ENCODE results near the gene ZHX3.

The ZHX3 gene

GRCh38 chr20:41234546-41234945, 83.0 kb downstream of the ZHX3 start:
- ChIA-PET CTCF (interaction anchor here (1.3 to 3.5 kb wide), 4 partner anchors 11 to 103 kb away, joined by 3 to 12 read pairs (median 7); no protein-coding TSS in a partner anchor), POLR2A (interaction anchor here (0.5 kb wide), 1 partner anchor 118 kb away, joined by 3 read pairs; no protein-coding TSS in a partner anchor)
- Histone ChIP-seq H3K27ac (ENCODE audit: insufficient read depth in 1 of 2, low read depth in 1 of 2, low read length in 2 of 2, poor library complexity in 1 of 2, severe bottlenecking in 2 of 2) (no peak overlapping the region), H3K9me3 (ENCODE audit: control extremely low read depth in 1 of 5, control insufficient read depth in 4 of 5, insufficient read depth in 2 of 5, low read depth in 1 of 5, low read length in 4 of 5) (peaks cover 0 to 3% (median 0%) of the 10 kb centered on the region in 5 experiments), H3K27me3 (replicated peaks in 2 of 5; ENCODE audit: control insufficient read depth in 4 of 5, insufficient read depth in 5 of 5, low read length in 4 of 5) (peaks cover 0 to 7% (median 0%) of the 10 kb centered on the region in 5 experiments), H3K36me3 (ENCODE audit: control insufficient read depth in 4 of 4, insufficient read depth in 4 of 4, low read length in 3 of 4) (peaks cover 0 to 4% (median 1%) of the 10 kb centered on the region in 4 experiments), H3K4me1 (ENCODE audit: control extremely low read depth in 1 of 4, control insufficient read depth in 4 of 4, insufficient read depth in 4 of 4, low read length in 3 of 4) (peaks cover 0 to 9% (median 2%) of the 10 kb centered on the region in 4 experiments), H3K4me3 (ENCODE audit: control insufficient read depth in 1 of 7, extremely low read depth in 1 of 7, insufficient read depth in 4 of 7, low read depth in 2 of 7, low read length in 6 of 7) (no peak overlapping the region)
- 88% methylated on average over 4 of the region's 4 CpGs for WGBS (ENCODE audit: insufficient coverage)
- no peak for DNase-seq

GRCh38 chr20:41234041-41234440, 83.5 kb downstream of the ZHX3 start:
- 75% methylated on average over 2 of the region's 3 CpGs for WGBS (ENCODE audit: insufficient coverage)

GRCh38 chr20:41232973-41233926, 84.3 kb downstream of the ZHX3 start:
- Histone ChIP-seq H3K27ac (ENCODE audit: insufficient read depth in 1 of 2, low read depth in 1 of 2, low read length in 2 of 2, poor library complexity in 1 of 2, severe bottlenecking in 2 of 2) (no peak overlapping the region), H3K4me1 (ENCODE audit: control extremely low read depth in 1 of 4, control insufficient read depth in 4 of 4, insufficient read depth in 4 of 4, low read length in 3 of 4) (peaks cover 0 to 9% (median 2%) of the 10 kb centered on the region in 4 experiments), H3K4me3 (ENCODE audit: control insufficient read depth in 1 of 7, extremely low read depth in 1 of 7, insufficient read depth in 4 of 7, low read depth in 2 of 7, low read length in 6 of 7) (no peak overlapping the region), H3K27me3 (replicated peaks in 2 of 5; ENCODE audit: control insufficient read depth in 4 of 5, insufficient read depth in 5 of 5, low read length in 4 of 5) (peaks cover 0 to 7% (median 0%) of the 10 kb centered on the region in 5 experiments), H3K36me3 (ENCODE audit: control insufficient read depth in 4 of 4, insufficient read depth in 4 of 4, low read length in 3 of 4) (no peaks in the 10 kb centered on the region), H3K9me3 (ENCODE audit: control extremely low read depth in 1 of 5, control insufficient read depth in 4 of 5, insufficient read depth in 2 of 5, low read depth in 1 of 5, low read length in 4 of 5) (no peaks in the 10 kb centered on the region)
- CTCF ChIA-PET, result interaction anchor here (1.0 to 3.5 kb wide), 15 partner anchors 10 to 107 kb away, joined by 3 to 18 read pairs (median 5); partner anchors contain the start of gene LPIN3
- POLR2A ChIA-PET, result interaction anchor here (1.2 kb wide), 1 partner anchor 9 kb away, joined by 3 read pairs; no protein-coding TSS in a partner anchor
- DNase-seq, result peak; percentile 23 to 82 (median 68)
- 99% methylated on average over 5 of the region's 6 CpGs for WGBS (ENCODE audit: insufficient coverage)

More at GRCh38 chr20:41234041-41234440, 83.5 kb downstream of the ZHX3 start:
- Histone ChIP-seq H3K4me1 (ENCODE audit: control extremely low read depth in 1 of 4, control insufficient read depth in 4 of 4, insufficient read depth in 4 of 4, low read length in 3 of 4) (peaks cover 0 to 9% (median 2%) of the 10 kb centered on the region in 4 experiments), H3K36me3 (ENCODE audit: control insufficient read depth in 4 of 4, insufficient read depth in 4 of 4, low read length in 3 of 4) (no peaks in the 10 kb centered on the region), H3K9me3 (ENCODE audit: control extremely low read depth in 1 of 5, control insufficient read depth in 4 of 5, insufficient read depth in 2 of 5, low read depth in 1 of 5, low read length in 4 of 5) (no peaks in the 10 kb centered on the region), H3K27ac (ENCODE audit: insufficient read depth in 1 of 2, low read depth in 1 of 2, low read length in 2 of 2, poor library complexity in 1 of 2, severe bottlenecking in 2 of 2) (no peak overlapping the region), H3K4me3 (ENCODE audit: control insufficient read depth in 1 of 7, extremely low read depth in 1 of 7, insufficient read depth in 4 of 7, low read depth in 2 of 7, low read length in 6 of 7) (no peak overlapping the region), H3K27me3 (replicated peaks in 2 of 5; ENCODE audit: control insufficient read depth in 4 of 5, insufficient read depth in 5 of 5, low read length in 4 of 5) (peaks cover 0 to 7% (median 0%) of the 10 kb centered on the region in 5 experiments)
- peak in 2 of 3 donors; percentile 20 to 28 for DNase-seq
- ChIA-PET CTCF (interaction anchor here (1.0 to 3.5 kb wide), 6 partner anchors 10 to 104 kb away, joined by 3 to 12 read pairs (median 4); no protein-coding TSS in a partner anchor), POLR2A (interaction anchor here (0.5 kb wide), 1 partner anchor 117 kb away, joined by 3 read pairs; no protein-coding TSS in a partner anchor)

- DNase-seq, result no peak
- CTCF ChIA-PET, result interaction anchor here (0.7 to 3.2 kb wide), 8 partner anchors 14 to 109 kb away, joined by 3 to 18 read pairs (median 5); partner anchors contain the start of gene LPIN3
- no peaks in the 10 kb centered on the region for H3K36me3 ChIP-seq (ENCODE audit: control insufficient read depth in 4 of 4, insufficient read depth in 4 of 4, low read length in 3 of 4)
- no peaks in the 10 kb centered on the region for H3K9me3 ChIP-seq (ENCODE audit: control extremely low read depth in 1 of 5, control insufficient read depth in 4 of 5, insufficient read depth in 2 of 5, low read depth in 1 of 5, low read length in 4 of 5)
- peaks cover 0 to 12% (median 2%) of the 10 kb centered on the region in 4 experiments for H3K4me1 ChIP-seq (ENCODE audit: control extremely low read depth in 1 of 4, control insufficient read depth in 4 of 4, insufficient read depth in 4 of 4, low read length in 3 of 4)
- no peak overlapping the region for H3K27ac ChIP-seq (ENCODE audit: insufficient read depth in 1 of 2, low read depth in 1 of 2, low read length in 2 of 2, poor library complexity in 1 of 2, severe bottlenecking in 2 of 2)
- POLR2A ChIA-PET, result no interaction called here
- peaks cover 0 to 7% (median 0%) of the 10 kb centered on the region in 5 experiments for H3K27me3 ChIP-seq (replicated peaks in 2 of 5; ENCODE audit: control insufficient read depth in 4 of 5, insufficient read depth in 5 of 5, low read length in 4 of 5)
- H3K4me3 ChIP-seq (ENCODE audit: control insufficient read depth in 1 of 7, extremely low read depth in 1 of 7, insufficient read depth in 4 of 7, low read depth in 2 of 7, low read length in 6 of 7), result no peak overlapping the region
- WGBS (ENCODE audit: insufficient coverage), result no CpG with 5 or more reads among the region's 1 CpG
Measured at GRCh38 chr20:41231136-41231535, 86.4 kb downstream of the ZHX3 start.

GRCh38 chr20:41230136-41230535, 87.4 kb downstream of the ZHX3 start:
- CTCF ChIA-PET, result no interaction called here
- Histone ChIP-seq H3K36me3 (ENCODE audit: control insufficient read depth in 4 of 4, insufficient read depth in 4 of 4, low read length in 3 of 4) (no peaks in the 10 kb centered on the region), H3K27me3 (replicated peaks in 2 of 5; ENCODE audit: control insufficient read depth in 4 of 5, insufficient read depth in 5 of 5, low read length in 4 of 5) (peaks cover 0 to 7% (median 0%) of the 10 kb centered on the region in 5 experiments), H3K4me1 (ENCODE audit: control extremely low read depth in 1 of 4, control insufficient read depth in 4 of 4, insufficient read depth in 4 of 4, low read length in 3 of 4) (peaks cover 0 to 14% (median 4%) of the 10 kb centered on the region in 4 experiments), H3K4me3 (ENCODE audit: control insufficient read depth in 1 of 7, extremely low read depth in 1 of 7, insufficient read depth in 4 of 7, low read depth in 2 of 7, low read length in 6 of 7) (no peak overlapping the region), H3K9me3 (ENCODE audit: control extremely low read depth in 1 of 5, control insufficient read depth in 4 of 5, insufficient read depth in 2 of 5, low read depth in 1 of 5, low read length in 4 of 5) (no peaks in the 10 kb centered on the region), H3K27ac (ENCODE audit: insufficient read depth in 1 of 2, low read depth in 1 of 2, low read length in 2 of 2, poor library complexity in 1 of 2, severe bottlenecking in 2 of 2) (no peak overlapping the region)
- POLR2A ChIA-PET, result interaction anchor here (0.9 kb wide), 1 partner anchor 262 kb away, joined by 4 read pairs; no protein-coding TSS in a partner anchor
- no peak for DNase-seq
- WGBS (ENCODE audit: insufficient coverage), result 100% methylated on average over 2 of the region's 3 CpGs

GRCh38 chr20:41229259-41229658, 88.3 kb downstream of the ZHX3 start:
- Histone ChIP-seq H3K4me3 (ENCODE audit: control insufficient read depth in 1 of 7, extremely low read depth in 1 of 7, insufficient read depth in 4 of 7, low read depth in 2 of 7, low read length in 6 of 7) (no peak overlapping the region), H3K36me3 (ENCODE audit: control insufficient read depth in 4 of 4, insufficient read depth in 4 of 4, low read length in 3 of 4) (no peaks in the 10 kb centered on the region), H3K9me3 (ENCODE audit: control extremely low read depth in 1 of 5, control insufficient read depth in 4 of 5, insufficient read depth in 2 of 5, low read depth in 1 of 5, low read length in 4 of 5) (no peaks in the 10 kb centered on the region), H3K27ac (ENCODE audit: insufficient read depth in 1 of 2, low read depth in 1 of 2, low read length in 2 of 2, poor library complexity in 1 of 2, severe bottlenecking in 2 of 2) (no peak overlapping the region), H3K4me1 (ENCODE audit: control extremely low read depth in 1 of 4, control insufficient read depth in 4 of 4, insufficient read depth in 4 of 4, low read length in 3 of 4) (peaks cover 0 to 15% (median 7%) of the 10 kb centered on the region in 4 experiments), H3K27me3 (replicated peaks in 2 of 5; ENCODE audit: control insufficient read depth in 4 of 5, insufficient read depth in 5 of 5, low read length in 4 of 5) (peaks cover 0 to 7% (median 0%) of the 10 kb centered on the region in 5 experiments)
- DNase-seq, result no peak
- ChIA-PET POLR2A (interaction anchor here (0.9 kb wide), 1 partner anchor 261 kb away, joined by 4 read pairs; no protein-coding TSS in a partner anchor), CTCF (interaction anchor here (1.1 kb wide), 1 partner anchor 94 kb away, joined by 3 read pairs; no protein-coding TSS in a partner anchor)
